VCaP (cell line): ENCODE measurements around the gene TMED6.

Experiments used
- H3K27ac ChIP-seq: fragments of 450-650 bp; 2 replicates; pipeline ENCODE4 v1.5.1; 2017
- TF ChIP-seq, protein P1 (sequence below): fragments of 450-650 bp; conservative IDR thresholded peaks from 2 replicates; pipeline ENCODE4 v1.5.1; 2017; ENCODE audit warnings: mild to moderate bottlenecking, moderate library complexity

The TMED6 gene

DNA sequence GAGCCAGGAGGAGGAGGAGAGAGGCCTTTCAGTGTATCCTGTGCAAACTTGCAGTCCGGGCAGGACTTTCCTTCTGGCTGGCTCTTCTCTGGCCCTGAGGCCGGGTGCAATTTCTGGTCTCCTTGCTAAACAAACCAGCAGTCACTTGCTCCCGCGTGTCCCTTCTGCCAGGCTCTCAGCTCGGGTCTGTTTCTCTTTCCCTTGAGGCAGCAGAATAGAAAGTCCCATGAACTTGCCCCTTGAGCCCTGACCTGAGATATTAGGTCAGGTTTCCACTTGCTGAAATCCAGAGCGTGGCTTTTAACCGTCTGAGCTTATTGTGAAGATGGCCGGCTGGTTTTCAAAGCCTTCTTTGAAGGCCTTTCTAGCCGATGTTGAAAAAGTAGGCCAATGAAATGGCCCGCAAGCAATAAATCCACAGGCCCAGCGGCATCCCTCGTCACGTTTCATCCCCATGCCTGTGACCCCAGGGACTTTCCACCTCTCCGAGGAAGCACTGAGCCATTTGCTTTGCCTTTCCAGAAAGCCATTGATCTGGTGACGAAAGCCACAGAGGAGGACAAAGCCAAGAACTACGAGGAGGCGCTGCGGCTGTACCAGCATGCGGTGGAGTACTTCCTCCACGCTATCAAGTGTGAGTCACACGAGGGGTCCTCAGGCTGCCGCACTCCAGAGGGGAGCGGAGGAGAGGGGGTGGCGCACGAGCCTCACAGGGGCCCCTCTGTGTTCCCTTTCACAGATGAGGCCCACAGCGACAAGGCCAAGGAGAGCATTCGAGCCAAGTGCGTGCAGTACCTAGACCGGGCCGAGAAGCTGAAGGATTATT is 35.9 kb downstream of the TMED6 start:
- no peak overlapping the region for H3K27ac ChIP-seq
- TF ChIP-seq, protein P1, sequence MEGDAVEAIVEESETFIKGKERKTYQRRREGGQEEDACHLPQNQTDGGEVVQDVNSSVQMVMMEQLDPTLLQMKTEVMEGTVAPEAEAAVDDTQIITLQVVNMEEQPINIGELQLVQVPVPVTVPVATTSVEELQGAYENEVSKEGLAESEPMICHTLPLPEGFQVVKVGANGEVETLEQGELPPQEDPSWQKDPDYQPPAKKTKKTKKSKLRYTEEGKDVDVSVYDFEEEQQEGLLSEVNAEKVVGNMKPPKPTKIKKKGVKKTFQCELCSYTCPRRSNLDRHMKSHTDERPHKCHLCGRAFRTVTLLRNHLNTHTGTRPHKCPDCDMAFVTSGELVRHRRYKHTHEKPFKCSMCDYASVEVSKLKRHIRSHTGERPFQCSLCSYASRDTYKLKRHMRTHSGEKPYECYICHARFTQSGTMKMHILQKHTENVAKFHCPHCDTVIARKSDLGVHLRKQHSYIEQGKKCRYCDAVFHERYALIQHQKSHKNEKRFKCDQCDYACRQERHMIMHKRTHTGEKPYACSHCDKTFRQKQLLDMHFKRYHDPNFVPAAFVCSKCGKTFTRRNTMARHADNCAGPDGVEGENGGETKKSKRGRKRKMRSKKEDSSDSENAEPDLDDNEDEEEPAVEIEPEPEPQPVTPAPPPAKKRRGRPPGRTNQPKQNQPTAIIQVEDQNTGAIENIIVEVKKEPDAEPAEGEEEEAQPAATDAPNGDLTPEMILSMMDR = no peak

DNA sequence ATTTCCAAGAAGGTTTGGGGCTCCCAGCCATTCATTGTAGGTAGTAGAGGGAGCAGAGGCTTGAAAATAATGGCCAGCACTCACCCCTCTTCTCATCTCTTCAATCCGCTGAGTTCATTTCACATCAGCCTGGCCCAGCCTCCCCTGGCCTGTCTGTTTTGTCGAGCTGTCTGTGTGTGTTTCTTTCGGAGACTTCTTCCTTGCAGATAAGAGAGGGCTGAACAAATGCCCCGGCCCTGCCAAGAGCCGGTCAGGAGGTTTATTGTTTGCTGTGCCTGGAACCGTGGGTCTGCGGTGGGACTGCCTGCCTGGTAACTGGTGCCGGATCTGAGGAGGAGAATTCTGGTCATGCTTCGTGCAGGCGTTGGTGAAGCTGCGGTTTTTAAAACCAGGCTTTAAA is 37.1 kb downstream of the TMED6 start:
- TF ChIP-seq, protein P1 = no peak
- H3K27ac ChIP-seq = no peak overlapping the region

DNA sequence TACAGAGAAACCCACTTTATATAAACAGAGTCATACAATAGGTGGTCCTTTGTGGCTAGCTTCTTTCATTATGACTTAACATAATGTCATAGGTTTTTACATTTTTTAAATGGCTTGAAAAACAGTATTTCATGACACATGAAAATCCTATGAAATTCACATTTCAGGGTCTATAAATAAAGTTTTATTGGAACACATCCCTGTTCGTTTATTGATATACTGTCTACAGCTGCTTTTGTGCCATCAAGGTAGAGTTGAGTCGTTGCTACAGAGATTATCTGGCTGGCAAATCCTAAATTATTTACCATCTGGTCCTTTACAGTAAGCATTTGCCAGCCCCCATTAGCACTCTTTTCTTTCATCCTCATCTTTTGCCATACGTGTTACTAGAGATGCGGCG is 38.1 kb downstream of the TMED6 start:
- H3K27ac ChIP-seq = no peak overlapping the region
- TF ChIP-seq, protein P1 = no peak

DNA sequence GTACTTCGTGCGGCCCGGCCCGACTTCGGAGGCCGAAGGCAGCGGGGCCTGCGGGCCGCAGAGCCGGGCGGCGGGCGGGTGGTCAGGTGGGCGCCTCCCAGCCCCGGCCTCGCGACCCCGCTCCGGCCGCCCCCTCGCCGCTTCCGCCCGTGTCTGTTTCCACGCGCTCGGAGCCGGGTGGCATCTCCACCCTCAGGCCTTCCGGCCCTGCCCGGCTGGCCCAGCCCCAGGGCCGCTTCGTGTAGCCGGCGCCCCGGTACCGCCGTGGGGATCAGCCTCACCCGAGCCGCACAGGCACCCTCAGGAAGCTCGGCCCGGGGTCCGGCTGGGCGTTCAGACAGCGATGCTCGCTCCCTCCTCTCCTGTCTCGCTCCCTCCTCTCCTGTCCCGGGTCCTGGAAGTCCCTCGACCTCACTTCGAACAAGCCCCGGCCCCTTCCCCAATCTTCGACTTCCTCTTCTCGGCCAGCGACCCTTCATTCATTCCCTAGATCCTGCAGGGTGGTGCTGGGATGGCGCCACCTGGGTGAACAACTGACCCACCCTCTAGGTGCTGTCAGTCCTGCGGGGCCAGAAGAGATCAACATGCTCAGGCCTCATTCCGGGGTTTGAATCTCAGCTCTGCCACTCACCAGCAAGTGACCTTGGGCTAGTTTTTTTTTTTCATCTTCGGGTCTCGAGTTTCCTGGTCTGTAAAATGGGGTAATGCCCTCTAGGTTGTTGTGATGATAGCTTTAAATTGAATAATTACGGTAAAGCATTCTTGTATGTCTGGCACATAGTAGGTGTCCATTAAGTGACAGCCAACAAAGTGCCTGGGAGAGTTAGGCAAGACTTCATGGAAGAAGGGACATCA is 39.8 kb downstream of the TMED6 start:
- TF ChIP-seq, protein P1 = no peak
- peak overlapping the region; percentile 81 for H3K27ac ChIP-seq

DNA sequence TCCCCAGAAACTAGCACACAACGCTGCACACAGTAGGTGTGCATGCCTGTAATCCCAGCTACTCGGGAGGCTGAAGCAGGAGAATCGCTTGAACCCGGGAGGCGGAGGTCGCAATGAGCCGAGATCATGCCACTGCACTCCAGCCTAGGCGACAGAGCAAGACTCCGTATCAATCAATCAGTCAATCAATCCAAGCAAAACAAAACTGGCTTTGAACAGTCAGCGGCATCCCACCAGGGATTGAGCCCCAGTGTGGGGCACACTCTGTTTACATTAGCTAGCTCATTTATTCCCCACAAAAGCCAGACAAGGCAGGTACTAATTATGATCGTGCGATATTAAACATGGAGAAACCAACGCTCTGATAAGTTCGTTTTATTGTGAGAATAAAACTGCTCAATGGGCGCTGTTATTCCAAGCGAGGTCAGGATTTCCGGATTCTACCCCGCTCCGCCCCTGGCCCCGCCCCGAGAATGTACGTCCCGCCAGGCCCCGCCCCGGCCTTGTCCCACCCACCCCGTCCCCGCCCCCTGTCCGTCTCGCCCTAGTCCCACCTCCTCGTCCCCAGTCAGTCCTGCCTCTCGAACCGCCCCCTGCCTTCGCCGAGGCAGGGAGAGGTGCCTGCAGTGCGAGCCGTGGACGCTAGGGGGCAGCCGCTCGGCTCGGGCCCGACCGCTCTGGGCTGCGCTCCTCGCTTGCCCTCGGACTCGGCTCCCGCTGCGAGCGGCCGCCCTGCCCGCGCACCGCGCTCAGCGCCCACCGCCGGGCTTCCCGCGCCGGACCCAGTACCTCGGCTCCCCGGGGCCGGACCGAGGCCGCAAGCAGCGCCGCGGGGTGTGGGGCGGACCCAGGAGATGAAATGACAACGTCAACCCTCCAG is 40.7 kb downstream of the TMED6 start, which contains the start of gene VPS4A:
VPS4A (plus strand) TSS at position 698 of the 880 bp plus-strand sequence; CDS start at position 860, 162 bp downstream.
- TF ChIP-seq, protein P1 = peak; percentile 86
- peak within 1 kb of the TSS; percentile 81 for H3K27ac ChIP-seq

- TF ChIP-seq, protein P1 = no peak
- no peak overlapping the region for H3K27ac ChIP-seq
These were observed 42.3 kb downstream of the TMED6 start for GRCh38 chr16:69309316-69309715.
